GM12874 (cell line): ENCODE measurements around the gene VIPR2.

Experiments used
- TF ChIP-seq, protein P1 (sequence below): IDR thresholded peaks from 2 replicates; pipeline ENCODE4 v1.5.1; 2011; ENCODE audit warnings: low read depth, mild to moderate bottlenecking, control low read depth, low read length, moderate library complexity; ENCODE audit not compliant: insufficient read depth

Gene VIPR2

GRCh38 chr7:158979023-158979529 is 165.6 kb downstream of the VIPR2 start:
- TF ChIP-seq, protein P1, sequence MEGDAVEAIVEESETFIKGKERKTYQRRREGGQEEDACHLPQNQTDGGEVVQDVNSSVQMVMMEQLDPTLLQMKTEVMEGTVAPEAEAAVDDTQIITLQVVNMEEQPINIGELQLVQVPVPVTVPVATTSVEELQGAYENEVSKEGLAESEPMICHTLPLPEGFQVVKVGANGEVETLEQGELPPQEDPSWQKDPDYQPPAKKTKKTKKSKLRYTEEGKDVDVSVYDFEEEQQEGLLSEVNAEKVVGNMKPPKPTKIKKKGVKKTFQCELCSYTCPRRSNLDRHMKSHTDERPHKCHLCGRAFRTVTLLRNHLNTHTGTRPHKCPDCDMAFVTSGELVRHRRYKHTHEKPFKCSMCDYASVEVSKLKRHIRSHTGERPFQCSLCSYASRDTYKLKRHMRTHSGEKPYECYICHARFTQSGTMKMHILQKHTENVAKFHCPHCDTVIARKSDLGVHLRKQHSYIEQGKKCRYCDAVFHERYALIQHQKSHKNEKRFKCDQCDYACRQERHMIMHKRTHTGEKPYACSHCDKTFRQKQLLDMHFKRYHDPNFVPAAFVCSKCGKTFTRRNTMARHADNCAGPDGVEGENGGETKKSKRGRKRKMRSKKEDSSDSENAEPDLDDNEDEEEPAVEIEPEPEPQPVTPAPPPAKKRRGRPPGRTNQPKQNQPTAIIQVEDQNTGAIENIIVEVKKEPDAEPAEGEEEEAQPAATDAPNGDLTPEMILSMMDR = no peak
